H9 (cell line): Measurements from ENCODE around the gene FSD1. TPM values are rescaled to one million over a fixed set of nuclear protein-coding genes. Genes with fewer than 3 reads are reported as not detected.

Experiments used
- DNase-seq: peaks from one replicate; pipeline ENCODE4 v3.0.0-alpha.2; 2017
- H2AFZ ChIP-seq: one replicate; pipeline ENCODE4 v1.6.1; 2013; ENCODE audit warnings: mild to moderate bottlenecking, low read length, control low read depth, moderate library complexity
- H2AK5ac ChIP-seq: 2 replicates; pipeline ENCODE4 v1.6.1; 2013; ENCODE audit warnings: low read length, control low read depth, mixed read lengths; ENCODE audit not compliant: insufficient read length
- H2BK120ac ChIP-seq: one replicate; pipeline ENCODE4 v1.6.1; 2013; ENCODE audit warnings: low read depth, mild to moderate bottlenecking, low read length, control low read depth, inconsistent platforms; ENCODE audit not compliant: poor library complexity, severe bottlenecking
- H2BK12ac ChIP-seq: 2 replicates; pipeline ENCODE4 v1.6.1; 2013; ENCODE audit warnings: low read length, control low read depth, mixed read lengths, low read depth; ENCODE audit not compliant: insufficient read length
- H2BK15ac ChIP-seq: 2 replicates; pipeline ENCODE4 v1.6.1; 2013; ENCODE audit warnings: low read depth, low read length, control low read depth
- H2BK20ac ChIP-seq: one replicate; pipeline ENCODE4 v1.6.1; 2013; ENCODE audit warnings: low read depth, mild to moderate bottlenecking, low read length, control low read depth, inconsistent platforms; ENCODE audit not compliant: poor library complexity, severe bottlenecking
- H2BK5ac ChIP-seq: 2 replicates; pipeline ENCODE4 v1.6.1; 2013; ENCODE audit warnings: low read length, control low read depth, mixed read lengths; ENCODE audit not compliant: insufficient read length
- H3K14ac ChIP-seq: 2 replicates; pipeline ENCODE4 v1.6.1; 2013; ENCODE audit warnings: low read length, control low read depth; ENCODE audit not compliant: insufficient read depth
- H3K18ac ChIP-seq: 2 replicates; pipeline ENCODE4 v1.6.1; 2013; ENCODE audit warnings: low read depth, mild to moderate bottlenecking, mixed read lengths, low read length, control low read depth; ENCODE audit not compliant: insufficient read length
- H3K23ac ChIP-seq: 2 replicates; pipeline ENCODE4 v1.6.1; 2013; ENCODE audit warnings: low read length, control low read depth, mixed read lengths, low read depth; ENCODE audit not compliant: insufficient read length
- H3K23me2 ChIP-seq: 2 replicates; pipeline ENCODE4 v1.6.1; 2013; ENCODE audit warnings: low read depth, mild to moderate bottlenecking, mixed read lengths, low read length, control low read depth; ENCODE audit not compliant: insufficient read length, poor library complexity, severe bottlenecking
- H3K27ac ChIP-seq: 2 replicates; pipeline ENCODE4 v1.5.1; 2013; ENCODE audit warnings: low read length, control low read depth, mixed read lengths, low read depth; ENCODE audit not compliant: insufficient read length
- H3K27me3 ChIP-seq: 2 replicates; pipeline ENCODE4 v1.6.1; 2013; ENCODE audit warnings: low read length, control low read depth, inconsistent platforms; ENCODE audit not compliant: insufficient read depth
- H3K4ac ChIP-seq: 2 replicates; pipeline ENCODE4 v1.6.1; 2013; ENCODE audit warnings: low read depth, mild to moderate bottlenecking, control low read depth, inconsistent platforms, low read length, moderate library complexity
- H3K4me1 ChIP-seq: 2 replicates; pipeline ENCODE4 v1.6.1; 2013; ENCODE audit warnings: low read length, control low read depth, inconsistent platforms; ENCODE audit not compliant: insufficient read depth
- H3K4me2 ChIP-seq: 2 replicates; pipeline ENCODE4 v1.6.1; 2013; ENCODE audit warnings: low read length, control low read depth, mixed read lengths; ENCODE audit not compliant: insufficient read length, insufficient read depth
- H3K56ac ChIP-seq: 2 replicates; pipeline ENCODE4 v1.6.1; 2013; ENCODE audit warnings: low read depth, mild to moderate bottlenecking, mixed read lengths, low read length, control low read depth; ENCODE audit not compliant: insufficient read length
- H3K79me1 ChIP-seq: 2 replicates; pipeline ENCODE4 v1.6.1; 2013; ENCODE audit warnings: low read depth, mild to moderate bottlenecking, moderate library complexity, low read length, control low read depth, inconsistent platforms; ENCODE audit not compliant: insufficient read depth, poor library complexity, severe bottlenecking
- H3K79me2 ChIP-seq: 2 replicates; pipeline ENCODE4 v1.6.1; 2013; ENCODE audit warnings: low read length, control low read depth, inconsistent platforms; ENCODE audit not compliant: insufficient read depth
- H3K9ac ChIP-seq: 2 replicates; pipeline ENCODE4 v1.6.1; 2013; ENCODE audit warnings: low read length, control low read depth, mixed read lengths; ENCODE audit not compliant: insufficient read length; ENCODE audit errors: extremely low read depth
- H3K9me3 ChIP-seq: one replicate; pipeline ENCODE4 v1.6.1; 2013; ENCODE audit warnings: low read depth, low read length, inconsistent platforms; ENCODE audit not compliant: control insufficient read depth
- H3T11ph ChIP-seq: one replicate; pipeline ENCODE4 v1.6.1; 2013; ENCODE audit warnings: mild to moderate bottlenecking, low read length, control low read depth, inconsistent platforms
- H4K20me1 ChIP-seq: one replicate; pipeline ENCODE4 v1.6.1; 2013; ENCODE audit not compliant: control insufficient read depth, insufficient read length, insufficient read depth
- H4K5ac ChIP-seq: 2 replicates; pipeline ENCODE4 v1.6.1; 2013; ENCODE audit warnings: low read depth, mild to moderate bottlenecking, mixed read lengths, low read length, control low read depth; ENCODE audit not compliant: insufficient read length
- H4K8ac ChIP-seq: replicated peaks from 2 replicates; pipeline ENCODE4 v1.6.1; 2013; ENCODE audit warnings: low read length, control low read depth, mixed read lengths, low read depth; ENCODE audit not compliant: insufficient read length
- H4K91ac ChIP-seq: 2 replicates; pipeline ENCODE4 v1.6.1; 2013; ENCODE audit warnings: low read depth, mild to moderate bottlenecking, moderate library complexity, mixed read lengths, low read length, control low read depth; ENCODE audit not compliant: insufficient read length
- H3K27ac Mint-ChIP-seq, 3 experiments: 2 replicates in 2 of 3; 3 replicates in 1 of 3; pipeline ENCODE4 v1.8.0; 2020 to 2021; ENCODE audit warnings: mixed read lengths in 3 of 3, mild to moderate bottlenecking in 1 of 3, moderate library complexity in 1 of 3
- H3K27me3 Mint-ChIP-seq: 2 replicates; pipeline ENCODE4 v1.8.0; 2021; ENCODE audit warnings: low read depth, mild to moderate bottlenecking, moderate library complexity, mixed read lengths
- H3K36me3 Mint-ChIP-seq, 3 experiments: 2 replicates in 2 of 3; 3 replicates in 1 of 3; pipeline ENCODE4 v1.8.0; 2020 to 2021; ENCODE audit warnings: low read depth in 3 of 3, mixed read lengths in 3 of 3; ENCODE audit not compliant: insufficient read depth in 1 of 3
- H3K4me1 Mint-ChIP-seq, 2 experiments: 2 replicates each; pipeline ENCODE4 v1.8.0; 2020; ENCODE audit warnings: mixed read lengths in 2 of 2
- H3K4me3 Mint-ChIP-seq, 2 experiments: 2 replicates in 1 of 2; 3 replicates in 1 of 2; pipeline ENCODE4 v1.8.0; 2020 to 2021; ENCODE audit warnings: mild to moderate bottlenecking in 2 of 2, mixed read lengths in 2 of 2, moderate library complexity in 1 of 2
- H3K9me3 Mint-ChIP-seq, 2 experiments: 2 replicates in 1 of 2; 3 replicates in 1 of 2; pipeline ENCODE4 v1.8.0; 2020; ENCODE audit warnings: mild to moderate bottlenecking in 2 of 2, mixed read lengths in 2 of 2, moderate library complexity in 1 of 2
- CTCF ChIP-seq: fragments of 200-600 bp; sonication (generic); conservative IDR thresholded peaks from 3 replicates; pipeline ENCODE4 v1.8.0; 2021; ENCODE audit warnings: antibody characterized with exemption, mild to moderate bottlenecking
- WGBS: extraction: QIAGEN DNeasy Blood & Tissue Kit; methylation state at CpG from one replicate; pipeline ENCODE4 v1.1.7; 2013; ENCODE audit warnings: missing lambda C conversion rate, low lambda C conversion rate, mixed read lengths; ENCODE audit not compliant: insufficient read length; ENCODE audit errors: extremely low coverage; 5-methylcytosine and 5-hydroxymethylcytosine counted together
- long read RNA-seq: library from polyadenylated mRNA; unstranded; transcript quantifications from one replicate; pipeline ENCODE4 v2.0.0, GENCODE V29; 2020
- total RNA-seq: library from RNA; stranded (reverse); gene quantifications from 2 replicates; pipeline ENCODE4 v1.2.1, GENCODE V29; 2021

FSD1 gene
- total RNA-seq, result 53.6 and 53.9 TPM in 2 replicates
- long read RNA-seq, transcript FSD1-204 (13 exons, 1,634 nt), result minor isoform, 15 of 438 reads
- long read RNA-seq, transcript FSD1-201 (13 exons, 1,831 nt), result major isoform, 351 of 438 reads
- long read RNA-seq, partial matches to known transcripts, result 11 of 438 reads
- long read RNA-seq, other reads (novel, unspliced or antisense), result 56 of 438 reads

GRCh38 chr19:4304538-4305256 lies at the start of gene FSD1:
Gene FSD1 (plus strand): TSS chr19:4304598. CDS start chr19:4304747, 149 bp downstream.
- H3K23me2 ChIP-seq, result no peaks in the 10 kb centered on the region
- no peak within 1 kb of the TSS for H3K9ac ChIP-seq
- DNase-seq, result peak; percentile 84
- peak within 1 kb of the TSS; percentile 64 to 77 for H3K4me3 Mint-ChIP-seq
- no peak within 1 kb of the TSS for H2BK5ac ChIP-seq
- no peaks in the 10 kb centered on the region for H3K9me3 ChIP-seq
- H4K91ac ChIP-seq, result no peak within 1 kb of the TSS
- no peak within 1 kb of the TSS for H4K8ac ChIP-seq
- H3K27ac Mint-ChIP-seq, result no peak within 1 kb of the TSS; a peak in 1 of 7 replicates
- TF ChIP-seq CTCF, result no peak
- H3K56ac ChIP-seq, result no peak within 1 kb of the TSS
- peaks cover 16 to 38% (median 31%) of the 10 kb centered on the region in 3 experiments; a peak in 6 of 7 replicates for H3K36me3 Mint-ChIP-seq
- H2BK15ac ChIP-seq, result no peak within 1 kb of the TSS
- H3K79me1 ChIP-seq, result no peaks in the 10 kb centered on the region
- H4K20me1 ChIP-seq, result no peaks in the 10 kb centered on the region
- no peaks in the 10 kb centered on the region for H3K79me2 ChIP-seq
- H2AFZ ChIP-seq, result no peak within 1 kb of the TSS
- H2BK20ac ChIP-seq, result no peak within 1 kb of the TSS
- no peak within 1 kb of the TSS for H3K27ac ChIP-seq
- no peak within 1 kb of the TSS for H2AK5ac ChIP-seq
- H3K9me3 Mint-ChIP-seq, result no peaks in the 10 kb centered on the region; a peak in 2 of 5 replicates
- no peaks in the 10 kb centered on the region for H3K27me3 ChIP-seq
- peaks cover 10% of the 10 kb centered on the region for H3K27me3 Mint-ChIP-seq
- no CpG with 5 or more reads among the region's 63 CpGs for WGBS
- H3T11ph ChIP-seq, result no peak within 1 kb of the TSS
- no peak within 1 kb of the TSS for H3K23ac ChIP-seq
- no peak within 1 kb of the TSS for H3K4ac ChIP-seq
- H3K4me1 Mint-ChIP-seq, result peaks cover 10 to 20% of the 10 kb centered on the region in 2 experiments
- H3K4me1 ChIP-seq, result no peaks in the 10 kb centered on the region
- peak within 1 kb of the TSS; percentile 5 for H3K4me2 ChIP-seq
- no peak within 1 kb of the TSS for H4K5ac ChIP-seq
- H2BK120ac ChIP-seq, result no peak within 1 kb of the TSS
- no peak within 1 kb of the TSS for H3K18ac ChIP-seq
- no peak within 1 kb of the TSS for H2BK12ac ChIP-seq
- no peak within 1 kb of the TSS for H3K14ac ChIP-seq
